WTC11 (cell line): ENCODE results near the gene PCDH9. TPM values are rescaled to one million over a fixed set of nuclear protein-coding genes. Genes with fewer than 3 reads are reported as not detected.

ENCODE experiments used
- ATAC-seq: fragments of 200-7000 bp; cut with Tn5 transposase; 2 replicates; pipeline ENCODE4 v1.10.0; 2021; ENCODE audit warnings: mild to moderate bottlenecking, moderate library complexity
- CTCF ChIA-PET: fragments of 300-600 bp; sonication (Branson Sonifier 250); formaldehyde crosslinking; loops from one replicate; lab custom pipeline; 2021; ENCODE audit warnings: antibody characterized with exemption; lab: Charles Lee
- POLR2A ChIA-PET: fragments of 350-600 bp; sonication (Branson Sonifier 250); formaldehyde crosslinking; loops from one replicate; lab custom pipeline; 2021; ENCODE audit warnings: antibody characterized with exemption; lab: Charles Lee
- DNase-seq: peaks from one replicate; pipeline ENCODE4 v3.0.0; 2021; ENCODE audit warnings: low spot score
- H3K27ac Mint-ChIP-seq: 2 replicates; pipeline ENCODE4 v1.8.0; 2021; ENCODE audit warnings: mixed read lengths
- H3K27me3 Mint-ChIP-seq: 2 replicates; pipeline ENCODE4 v1.8.0; 2021; ENCODE audit warnings: low read depth, mild to moderate bottlenecking, moderate library complexity, mixed read lengths
- H3K36me3 Mint-ChIP-seq: 2 replicates; pipeline ENCODE4 v1.8.0; 2021; ENCODE audit warnings: mixed read lengths
- H3K4me1 Mint-ChIP-seq: 2 replicates; pipeline ENCODE4 v1.8.0; 2022; ENCODE audit warnings: mixed read lengths
- H3K4me3 Mint-ChIP-seq: 2 replicates; pipeline ENCODE4 v1.8.0; 2021; ENCODE audit warnings: mild to moderate bottlenecking, moderate library complexity, mixed read lengths
- H3K9me3 Mint-ChIP-seq: 2 replicates; pipeline ENCODE4 v1.8.0; 2021; ENCODE audit warnings: mixed read lengths
- ATF1 ChIP-seq: sonication (generic); formaldehyde crosslinking; IDR thresholded peaks from 2 replicates; pipeline ENCODE4 v1.8.1; 2023; ENCODE audit warnings: mild to moderate bottlenecking, moderate library complexity, missing genetic modification reagents
- ATF3 ChIP-seq: sonication (generic); formaldehyde crosslinking; conservative IDR thresholded peaks from 2 replicates; pipeline ENCODE4 v1.8.1; 2022; ENCODE audit warnings: mild to moderate bottlenecking, missing genetic modification reagents
- CREM ChIP-seq: sonication (generic); formaldehyde crosslinking; IDR thresholded peaks from 2 replicates; pipeline ENCODE4 v1.8.1; 2022; ENCODE audit warnings: mild to moderate bottlenecking, missing genetic modification reagents, moderate library complexity
- FOXJ3 ChIP-seq: sonication (generic); formaldehyde crosslinking; IDR thresholded peaks from 2 replicates; pipeline ENCODE4 v1.9.0; 2021; ENCODE audit warnings: missing genetic modification reagents, mild to moderate bottlenecking, borderline replicate concordance
- FOXP4 ChIP-seq: sonication (generic); formaldehyde crosslinking; IDR thresholded peaks from 2 replicates; pipeline ENCODE4 v1.8.0; 2022; ENCODE audit warnings: mild to moderate bottlenecking, missing genetic modification reagents
- GABPB1 ChIP-seq: sonication (generic); formaldehyde crosslinking; IDR thresholded peaks from 2 replicates; pipeline ENCODE4 v1.8.1; 2023; ENCODE audit warnings: mild to moderate bottlenecking, missing genetic modification reagents
- HMGA2 ChIP-seq: fragments of 250-450 bp; sonication (Bioruptor Pico); IDR thresholded peaks from 2 replicates; pipeline ENCODE4 v1.4.0; 2021; ENCODE audit warnings: mild to moderate bottlenecking, moderate library complexity
- JAZF1 ChIP-seq: fragments of 250-450 bp; sonication (Bioruptor Pico); IDR thresholded peaks from 2 replicates; pipeline ENCODE4 v1.9.0; 2021; ENCODE audit warnings: moderate library complexity, mild to moderate bottlenecking, inconsistent platforms
- MAX ChIP-seq: sonication (generic); formaldehyde crosslinking; IDR thresholded peaks from 2 replicates; pipeline ENCODE4 v1.8.0; 2022; ENCODE audit warnings: mild to moderate bottlenecking, missing genetic modification reagents
- MXD4 ChIP-seq: fragments of 250-450 bp; sonication (Bioruptor Pico); IDR thresholded peaks from 2 replicates; pipeline ENCODE4 v1.8.0; 2021; ENCODE audit warnings: mild to moderate bottlenecking, moderate library complexity, borderline replicate concordance
- NFE2L1 ChIP-seq: sonication (generic); formaldehyde crosslinking; IDR thresholded peaks from 2 replicates; pipeline ENCODE4 v1.8.1; 2023; ENCODE audit warnings: missing genetic modification reagents
- NR1H2 ChIP-seq: sonication (generic); formaldehyde crosslinking; IDR thresholded peaks from 2 replicates; pipeline ENCODE4 v1.9.0; 2021; ENCODE audit warnings: mild to moderate bottlenecking, moderate library complexity, missing genetic modification reagents
- NR2C2 ChIP-seq: sonication (generic); formaldehyde crosslinking; IDR thresholded peaks from 2 replicates; pipeline ENCODE4 v1.8.0; 2022; ENCODE audit warnings: mild to moderate bottlenecking, missing genetic modification reagents
- RORB ChIP-seq: fragments of 250-450 bp; sonication (Bioruptor Pico); IDR thresholded peaks from 2 replicates; pipeline ENCODE4 v1.9.0; 2021; ENCODE audit warnings: mild to moderate bottlenecking
- SMAD3 ChIP-seq: sonication (generic); formaldehyde crosslinking; IDR thresholded peaks from 2 replicates; pipeline ENCODE4 v1.8.0; 2022; ENCODE audit warnings: missing genetic modification reagents, mild to moderate bottlenecking, borderline replicate concordance
- TEAD4 ChIP-seq: sonication (generic); formaldehyde crosslinking; IDR thresholded peaks from 2 replicates; pipeline ENCODE4 v1.8.0; 2022; ENCODE audit warnings: mild to moderate bottlenecking, missing genetic modification reagents
- TP53 ChIP-seq: sonication (generic); formaldehyde crosslinking; IDR thresholded peaks from 2 replicates; pipeline ENCODE4 v1.8.1; 2023; ENCODE audit warnings: mild to moderate bottlenecking, missing genetic modification reagents
- ZNF138 ChIP-seq: sonication (generic); formaldehyde crosslinking; conservative IDR thresholded peaks from 2 replicates; pipeline ENCODE4 v1.8.1; 2022; ENCODE audit warnings: mild to moderate bottlenecking, moderate library complexity, missing genetic modification reagents
- ZNF232 ChIP-seq: sonication (generic); formaldehyde crosslinking; IDR thresholded peaks from 2 replicates; pipeline ENCODE4 v1.8.0; 2022; ENCODE audit warnings: mild to moderate bottlenecking, missing genetic modification reagents
- ZNF263 ChIP-seq: sonication (generic); formaldehyde crosslinking; IDR thresholded peaks from 2 replicates; pipeline ENCODE4 v1.8.1; 2022; ENCODE audit warnings: low read depth, mild to moderate bottlenecking, moderate library complexity, missing genetic modification reagents
- total RNA-seq: library from RNA; stranded (reverse); gene quantifications from 3 replicates; pipeline ENCODE4 v1.2.3, GENCODE V29; 2021
- TF ChIP-seq, protein P1 (sequence below): fragments of 250-450 bp; sonication (Bioruptor Pico); IDR thresholded peaks from 2 replicates; pipeline ENCODE4 v2.1.2; 2022; ENCODE audit warnings: mild to moderate bottlenecking, moderate library complexity
- TF ChIP-seq, protein P2 (sequence below): fragments of 250-450 bp; sonication (Bioruptor Pico); IDR thresholded peaks from 2 replicates; pipeline ENCODE4 v1.9.0; 2021; ENCODE audit warnings: mild to moderate bottlenecking, borderline replicate concordance
- TF ChIP-seq, protein P3 (sequence below): fragments of 250-450 bp; sonication (Bioruptor Pico); IDR thresholded peaks from 2 replicates; pipeline ENCODE4 v1.9.0; 2021; ENCODE audit warnings: mild to moderate bottlenecking
- TF ChIP-seq, protein P4 (sequence below): sonication (generic); formaldehyde crosslinking; IDR thresholded peaks from 2 replicates; pipeline ENCODE4 v1.8.0; 2023; ENCODE audit warnings: missing genetic modification reagents

The PCDH9 gene
- total RNA-seq, 1 experiment from 2014 or later: 0.48 TPM

DNA sequence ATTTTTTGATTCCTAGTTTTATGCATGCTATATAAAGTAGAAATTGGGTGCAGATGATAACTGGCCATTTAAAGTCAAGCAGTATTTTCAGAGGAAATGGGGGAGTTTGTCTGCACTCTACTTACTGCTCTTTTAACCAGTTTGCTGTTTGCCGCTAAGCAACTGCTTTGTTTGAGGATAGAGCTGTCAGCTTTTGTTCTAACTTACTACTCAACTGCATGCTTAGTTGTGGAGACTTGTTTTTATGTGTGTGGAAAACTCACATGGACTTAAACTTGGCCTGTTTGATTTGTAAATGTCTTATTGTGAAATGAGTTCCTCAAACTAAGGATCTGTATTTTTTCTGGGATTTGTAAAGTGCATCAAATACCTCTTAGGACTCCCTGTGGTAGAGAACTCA, 591.1 kb downstream of the PCDH9 start:
- Mint-ChIP-seq H3K4me1 (peaks cover 6% of the 10 kb centered on the region), H3K27ac (no peak overlapping the region), H3K4me3 (no peak overlapping the region), H3K36me3 (no peaks in the 10 kb centered on the region), H3K9me3 (no peaks in the 10 kb centered on the region), H3K27me3 (no peaks in the 10 kb centered on the region)
- ChIA-PET CTCF (interaction anchor here (1.6 kb wide), 1 partner anchor 20 kb away, joined by 6 read pairs; no protein-coding TSS in a partner anchor), POLR2A (no interaction called here)
- DNase-seq (no peak), ATAC-seq (no peak)
- no peak for TF ChIP-seq HMGA2 (CRISPR knock-in tag)
- TF ChIP-seq FOXJ3 (CRISPR knock-in tag): no peak
- TF ChIP-seq ZNF263: no peak
- TF ChIP-seq, protein P1, sequence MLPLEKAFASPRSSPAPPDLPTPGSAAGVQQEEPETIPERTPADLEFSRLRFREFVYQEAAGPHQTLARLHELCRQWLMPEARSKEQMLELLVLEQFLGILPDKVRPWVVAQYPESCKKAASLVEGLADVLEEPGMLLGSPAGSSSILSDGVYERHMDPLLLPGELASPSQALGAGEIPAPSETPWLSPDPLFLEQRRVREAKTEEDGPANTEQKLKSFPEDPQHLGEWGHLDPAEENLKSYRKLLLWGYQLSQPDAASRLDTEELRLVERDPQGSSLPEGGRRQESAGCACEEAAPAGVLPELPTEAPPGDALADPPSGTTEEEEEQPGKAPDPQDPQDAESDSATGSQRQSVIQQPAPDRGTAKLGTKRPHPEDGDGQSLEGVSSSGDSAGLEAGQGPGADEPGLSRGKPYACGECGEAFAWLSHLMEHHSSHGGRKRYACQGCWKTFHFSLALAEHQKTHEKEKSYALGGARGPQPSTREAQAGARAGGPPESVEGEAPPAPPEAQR (CRISPR knock-in tag): no peak
- TF ChIP-seq, protein P2, sequence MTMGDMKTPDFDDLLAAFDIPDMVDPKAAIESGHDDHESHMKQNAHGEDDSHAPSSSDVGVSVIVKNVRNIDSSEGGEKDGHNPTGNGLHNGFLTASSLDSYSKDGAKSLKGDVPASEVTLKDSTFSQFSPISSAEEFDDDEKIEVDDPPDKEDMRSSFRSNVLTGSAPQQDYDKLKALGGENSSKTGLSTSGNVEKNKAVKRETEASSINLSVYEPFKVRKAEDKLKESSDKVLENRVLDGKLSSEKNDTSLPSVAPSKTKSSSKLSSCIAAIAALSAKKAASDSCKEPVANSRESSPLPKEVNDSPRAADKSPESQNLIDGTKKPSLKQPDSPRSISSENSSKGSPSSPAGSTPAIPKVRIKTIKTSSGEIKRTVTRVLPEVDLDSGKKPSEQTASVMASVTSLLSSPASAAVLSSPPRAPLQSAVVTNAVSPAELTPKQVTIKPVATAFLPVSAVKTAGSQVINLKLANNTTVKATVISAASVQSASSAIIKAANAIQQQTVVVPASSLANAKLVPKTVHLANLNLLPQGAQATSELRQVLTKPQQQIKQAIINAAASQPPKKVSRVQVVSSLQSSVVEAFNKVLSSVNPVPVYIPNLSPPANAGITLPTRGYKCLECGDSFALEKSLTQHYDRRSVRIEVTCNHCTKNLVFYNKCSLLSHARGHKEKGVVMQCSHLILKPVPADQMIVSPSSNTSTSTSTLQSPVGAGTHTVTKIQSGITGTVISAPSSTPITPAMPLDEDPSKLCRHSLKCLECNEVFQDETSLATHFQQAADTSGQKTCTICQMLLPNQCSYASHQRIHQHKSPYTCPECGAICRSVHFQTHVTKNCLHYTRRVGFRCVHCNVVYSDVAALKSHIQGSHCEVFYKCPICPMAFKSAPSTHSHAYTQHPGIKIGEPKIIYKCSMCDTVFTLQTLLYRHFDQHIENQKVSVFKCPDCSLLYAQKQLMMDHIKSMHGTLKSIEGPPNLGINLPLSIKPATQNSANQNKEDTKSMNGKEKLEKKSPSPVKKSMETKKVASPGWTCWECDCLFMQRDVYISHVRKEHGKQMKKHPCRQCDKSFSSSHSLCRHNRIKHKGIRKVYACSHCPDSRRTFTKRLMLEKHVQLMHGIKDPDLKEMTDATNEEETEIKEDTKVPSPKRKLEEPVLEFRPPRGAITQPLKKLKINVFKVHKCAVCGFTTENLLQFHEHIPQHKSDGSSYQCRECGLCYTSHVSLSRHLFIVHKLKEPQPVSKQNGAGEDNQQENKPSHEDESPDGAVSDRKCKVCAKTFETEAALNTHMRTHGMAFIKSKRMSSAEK (CRISPR knock-in tag): no peak
- no peak for TF ChIP-seq NFE2L1 (CRISPR knock-in tag)
- TF ChIP-seq ATF1 (CRISPR knock-in tag): no peak
- no peak for TF ChIP-seq MXD4 (CRISPR knock-in tag)

DNA sequence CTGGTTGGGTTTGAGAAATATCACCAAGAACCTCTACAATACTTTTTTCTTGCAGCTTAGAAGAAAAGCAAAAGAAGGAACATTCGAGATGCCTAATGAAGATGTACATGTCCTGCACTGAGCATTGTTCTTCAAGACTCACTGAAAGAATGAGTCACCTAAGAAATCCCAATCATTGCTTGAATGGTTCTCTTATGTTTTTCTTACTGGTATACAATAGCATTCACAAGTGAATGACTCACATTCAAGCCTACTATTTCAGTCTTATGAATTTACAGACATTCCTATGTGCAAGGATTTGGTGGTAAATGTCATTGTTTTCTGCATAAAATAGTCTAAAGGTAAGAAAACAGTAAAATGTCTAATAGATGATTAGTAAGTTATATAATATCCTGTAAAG, 594.6 kb downstream of the PCDH9 start:
- DNase-seq: no peak
- ChIA-PET POLR2A (no interaction called here), CTCF (no interaction called here)
- ATAC-seq: no peak
- peaks cover 6% of the 10 kb centered on the region for H3K4me1 Mint-ChIP-seq
- no peaks in the 10 kb centered on the region for H3K9me3 Mint-ChIP-seq
- H3K36me3 Mint-ChIP-seq: no peaks in the 10 kb centered on the region
- TF ChIP-seq, protein P3, sequence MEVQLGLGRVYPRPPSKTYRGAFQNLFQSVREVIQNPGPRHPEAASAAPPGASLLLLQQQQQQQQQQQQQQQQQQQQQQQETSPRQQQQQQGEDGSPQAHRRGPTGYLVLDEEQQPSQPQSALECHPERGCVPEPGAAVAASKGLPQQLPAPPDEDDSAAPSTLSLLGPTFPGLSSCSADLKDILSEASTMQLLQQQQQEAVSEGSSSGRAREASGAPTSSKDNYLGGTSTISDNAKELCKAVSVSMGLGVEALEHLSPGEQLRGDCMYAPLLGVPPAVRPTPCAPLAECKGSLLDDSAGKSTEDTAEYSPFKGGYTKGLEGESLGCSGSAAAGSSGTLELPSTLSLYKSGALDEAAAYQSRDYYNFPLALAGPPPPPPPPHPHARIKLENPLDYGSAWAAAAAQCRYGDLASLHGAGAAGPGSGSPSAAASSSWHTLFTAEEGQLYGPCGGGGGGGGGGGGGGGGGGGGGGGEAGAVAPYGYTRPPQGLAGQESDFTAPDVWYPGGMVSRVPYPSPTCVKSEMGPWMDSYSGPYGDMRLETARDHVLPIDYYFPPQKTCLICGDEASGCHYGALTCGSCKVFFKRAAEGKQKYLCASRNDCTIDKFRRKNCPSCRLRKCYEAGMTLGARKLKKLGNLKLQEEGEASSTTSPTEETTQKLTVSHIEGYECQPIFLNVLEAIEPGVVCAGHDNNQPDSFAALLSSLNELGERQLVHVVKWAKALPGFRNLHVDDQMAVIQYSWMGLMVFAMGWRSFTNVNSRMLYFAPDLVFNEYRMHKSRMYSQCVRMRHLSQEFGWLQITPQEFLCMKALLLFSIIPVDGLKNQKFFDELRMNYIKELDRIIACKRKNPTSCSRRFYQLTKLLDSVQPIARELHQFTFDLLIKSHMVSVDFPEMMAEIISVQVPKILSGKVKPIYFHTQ (CRISPR knock-in tag): no peak
- TF ChIP-seq NR2C2 (no peak), ATF3 (no peak), RORB (CRISPR knock-in tag) (no peak), SMAD3 (CRISPR knock-in tag) (no peak), CREM (CRISPR knock-in tag) (no peak), NR1H2 (CRISPR knock-in tag) (no peak), FOXP4 (CRISPR knock-in tag) (no peak), TP53 (CRISPR knock-in tag) (no peak), JAZF1 (CRISPR knock-in tag) (no peak), ZNF138 (no peak), MAX (no peak), TEAD4 (CRISPR knock-in tag) (no peak), GABPB1 (no peak), ZNF232 (CRISPR knock-in tag) (no peak)
- TF ChIP-seq, protein P4, sequence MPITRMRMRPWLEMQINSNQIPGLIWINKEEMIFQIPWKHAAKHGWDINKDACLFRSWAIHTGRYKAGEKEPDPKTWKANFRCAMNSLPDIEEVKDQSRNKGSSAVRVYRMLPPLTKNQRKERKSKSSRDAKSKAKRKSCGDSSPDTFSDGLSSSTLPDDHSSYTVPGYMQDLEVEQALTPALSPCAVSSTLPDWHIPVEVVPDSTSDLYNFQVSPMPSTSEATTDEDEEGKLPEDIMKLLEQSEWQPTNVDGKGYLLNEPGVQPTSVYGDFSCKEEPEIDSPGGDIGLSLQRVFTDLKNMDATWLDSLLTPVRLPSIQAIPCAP (CRISPR knock-in tag): no peak
- no peaks in the 10 kb centered on the region for H3K27me3 Mint-ChIP-seq
- no peak overlapping the region for H3K4me3 Mint-ChIP-seq
- H3K27ac Mint-ChIP-seq: no peak overlapping the region
